GM18951 (cell line): Measurements from ENCODE around the gene AKAP6.

Source experiments
- POLR2A ChIP-seq: IDR thresholded peaks from 4 replicates; pipeline ENCODE4 v1.6.1; 2011; ENCODE audit warnings: mild to moderate bottlenecking; ENCODE audit not compliant: insufficient read length, insufficient read depth; ENCODE audit errors: extremely low read depth
- in situ Hi-C: fragments of 300-500 bp; cut with MboI; formaldehyde crosslinking; loops from one replicate; pipeline ENCODE4 v1.12.0; 2022; ENCODE audit warnings: low sequenced_read_pairs, mixed read lengths, inconsistent platforms; ENCODE audit not compliant: unreplicated experiment

The AKAP6 gene

GRCh38 chr14:32313844-32314376 lies 15.2 kb upstream of the AKAP6 start:
- in situ Hi-C loops: no loop called here

GRCh38 chr14:32318087-32318795 lies 10.9 kb upstream of the AKAP6 start:
- TF ChIP-seq POLR2A: no peak
- in situ Hi-C loops: no loop called here

More at GRCh38 chr14:32313844-32314376, 15.2 kb upstream of the AKAP6 start:
- TF ChIP-seq POLR2A: no peak

- in situ Hi-C loops: no loop called here
- no peak for TF ChIP-seq POLR2A
Measured at GRCh38 chr14:32319368-32320049, 9.6 kb upstream of the AKAP6 start.

- in situ Hi-C loops: no loop called here
- no peak for TF ChIP-seq POLR2A
Measured at GRCh38 chr14:32324601-32325000, 4.5 kb upstream of the AKAP6 start.

- no peak for TF ChIP-seq POLR2A
- in situ Hi-C loops: no loop called here
Measured at GRCh38 chr14:32327255-32327961, 1.7 kb upstream of the AKAP6 start.

- no peak for TF ChIP-seq POLR2A
- in situ Hi-C loops: no loop called here
Measured at GRCh38 chr14:32329690-32330285, 690 bp downstream of the AKAP6 start.

GRCh38 chr14:32330351-32331111 lies 1.4 kb downstream of the AKAP6 start:
- in situ Hi-C loops: no loop called here
- no peak for TF ChIP-seq POLR2A

GRCh38 chr14:32331206-32331605 lies 2.1 kb downstream of the AKAP6 start:
- in situ Hi-C loops: no loop called here
- TF ChIP-seq POLR2A: no peak

GRCh38 chr14:32332415-32333316 lies 3.6 kb downstream of the AKAP6 start:
- in situ Hi-C loops: no loop called here
- no peak for TF ChIP-seq POLR2A

GRCh38 chr14:32336702-32337101 lies 7.6 kb downstream of the AKAP6 start:
- TF ChIP-seq POLR2A: no peak
- in situ Hi-C loops: no loop called here

- TF ChIP-seq POLR2A: no peak
- in situ Hi-C loops: no loop called here
Measured at GRCh38 chr14:32337759-32338158, 8.7 kb downstream of the AKAP6 start.
